SK-N-DZ (cell line): ENCODE data around the gene ARHGAP8.

ENCODE experiments used
- DNase-seq: peaks from one replicate; pipeline ENCODE4 v3.0.0-alpha.2; 2015; ENCODE audit warnings: low spot score

The ARHGAP8 gene

DNA sequence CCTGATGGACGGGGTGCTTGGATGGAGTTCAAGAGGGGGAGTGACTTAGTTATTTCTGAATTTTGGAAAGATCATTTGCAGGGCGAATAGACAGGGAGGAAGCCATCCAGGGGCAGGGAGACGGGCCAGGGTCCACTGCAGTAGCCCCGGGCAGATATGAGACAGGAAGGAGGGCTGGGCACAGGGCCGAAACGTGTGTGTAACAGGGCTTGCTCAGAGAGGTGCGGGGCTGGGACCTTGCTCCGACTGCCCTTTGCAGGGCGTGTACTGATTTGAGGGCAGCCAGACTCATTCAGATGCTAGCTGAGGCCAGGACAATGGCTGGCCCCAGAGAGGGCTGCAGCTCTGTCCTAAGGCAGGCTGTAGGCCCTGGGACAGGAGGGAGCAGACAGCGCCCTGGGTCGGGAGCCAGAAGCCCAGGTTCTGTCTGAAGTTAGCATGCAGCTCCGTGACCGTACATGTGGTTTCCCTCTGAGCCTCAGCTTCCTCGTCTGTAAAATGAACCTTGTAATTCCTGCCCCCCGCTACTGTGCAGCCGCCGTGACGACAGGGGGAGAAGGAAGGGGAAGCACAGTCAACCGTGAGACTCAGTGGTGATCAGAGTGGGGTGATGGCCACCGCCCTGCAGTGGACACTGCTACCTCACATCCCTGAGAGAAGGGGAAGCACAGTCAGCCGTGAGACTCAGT lies 154.0 kb downstream of the ARHGAP8 start:
- DNase-seq: no peak

DNA sequence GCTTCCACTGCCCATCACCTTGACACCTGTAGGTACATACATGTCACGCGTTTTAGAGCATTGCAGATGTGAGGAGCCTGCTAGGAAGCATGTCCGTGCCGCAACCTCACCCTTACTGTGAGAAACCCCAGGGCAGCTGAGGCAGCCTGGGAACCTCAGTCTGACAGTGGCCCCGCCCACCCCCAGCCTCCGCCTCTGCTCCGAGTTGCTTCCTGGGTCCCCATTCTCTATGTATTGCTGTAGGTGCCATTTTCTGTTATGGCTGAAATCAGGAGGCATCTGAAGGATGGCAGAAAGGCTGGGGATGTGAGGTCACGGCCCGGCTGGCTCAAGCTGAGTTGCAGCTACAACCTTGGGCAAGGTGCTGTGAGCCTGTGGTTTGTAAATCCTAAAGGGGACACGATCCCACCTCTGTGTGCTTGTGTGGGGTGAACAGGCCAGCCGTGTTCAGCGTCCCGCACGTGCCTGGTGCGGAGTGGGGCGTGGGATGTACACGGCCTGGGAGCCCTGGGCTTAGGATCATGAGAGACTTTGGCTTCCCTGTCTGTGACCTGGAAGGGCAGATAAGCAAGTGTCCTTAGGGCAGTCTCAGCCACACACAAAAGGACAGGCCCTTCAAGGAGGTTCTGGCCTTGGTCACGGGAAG lies 154.7 kb downstream of the ARHGAP8 start:
- no peak for DNase-seq

DNA sequence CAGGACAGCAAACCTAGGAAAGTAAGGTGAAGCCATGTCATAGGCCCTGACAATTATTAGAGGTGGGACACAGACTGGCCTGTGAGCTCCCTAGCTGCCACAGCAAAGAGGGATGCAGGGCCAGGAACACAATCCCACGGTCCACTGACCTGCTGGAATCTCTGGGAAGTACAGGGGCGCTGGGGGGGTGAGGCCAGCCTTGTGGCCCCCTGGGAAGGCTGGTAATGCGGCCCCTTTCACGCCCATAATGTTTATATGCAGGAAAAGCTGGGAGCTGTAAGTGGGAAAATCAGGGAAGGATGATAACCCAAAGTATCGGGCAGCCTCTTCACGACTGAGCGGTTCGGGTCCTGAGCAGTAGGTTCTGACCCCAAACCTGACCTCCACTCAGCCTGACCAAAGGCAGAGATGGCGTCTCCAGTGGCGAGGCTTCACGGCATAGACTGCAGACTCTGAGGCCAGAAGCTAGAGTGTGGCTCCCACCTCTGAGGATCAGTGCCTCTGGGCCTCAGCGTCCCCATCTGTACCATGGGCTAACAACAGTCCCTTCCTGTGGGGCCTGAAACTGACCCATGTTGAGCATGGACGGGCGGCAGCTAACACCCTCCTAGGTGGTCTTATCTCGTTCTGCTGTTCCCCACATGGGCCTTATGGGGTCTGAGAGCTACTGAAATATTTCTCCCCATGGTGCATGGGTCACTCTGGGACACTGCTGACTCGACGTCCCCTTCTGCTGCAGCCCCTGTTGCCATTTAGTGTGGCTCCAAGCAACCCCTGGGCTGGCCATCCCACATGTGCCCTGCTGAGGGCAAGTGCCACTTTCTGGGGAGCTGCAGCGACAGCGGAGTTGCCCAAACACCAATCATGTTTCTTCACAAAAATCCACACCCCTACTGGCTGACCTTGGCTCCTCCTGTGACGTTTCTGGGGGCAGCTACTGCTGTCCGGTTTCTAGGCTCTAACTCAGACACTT lies 155.7 kb downstream of the ARHGAP8 start:
- no peak for DNase-seq

DNA sequence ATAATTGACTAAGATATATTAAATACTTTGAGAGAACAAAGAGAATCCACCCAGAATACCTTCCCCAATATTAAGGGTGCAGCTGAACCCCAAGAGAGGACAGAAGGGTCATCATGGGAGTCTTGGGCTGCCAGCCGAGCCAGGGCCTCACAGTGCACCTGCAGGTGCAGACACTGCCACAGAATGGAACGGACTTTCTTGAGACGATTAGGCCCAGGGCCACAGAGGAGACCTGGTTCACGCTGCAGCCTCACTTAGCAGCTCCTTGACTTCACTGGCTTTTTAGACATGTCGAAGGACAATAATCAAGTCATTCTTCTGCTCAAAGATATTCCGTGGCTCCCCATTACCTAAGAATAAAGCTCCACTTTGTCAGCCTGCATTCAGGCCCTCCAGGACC lies 156.9 kb downstream of the ARHGAP8 start:
- DNase-seq: no peak
